ENCODE results near the gene FAM3C.

Gene FAM3C

GRCh38 chr7:121366852-121367431 is 29.2 kb downstream of the FAM3C start:
- H3K36me3 ChIP-seq (ENCODE audit: control insufficient read depth, insufficient read depth, low read length), result no peaks in the 10 kb centered on the region

GRCh38 chr7:121360564-121360963 is 35.5 kb downstream of the FAM3C start:
- Histone ChIP-seq H3K27me3 (ENCODE audit: control insufficient read depth, insufficient read depth, low read length) (no peaks in the 10 kb centered on the region), H3K27ac (ENCODE audit: low read depth, low read length) (no peak overlapping the region), H3K9ac (ENCODE audit: low read length) (no peak overlapping the region), H3K36me3 (ENCODE audit: control insufficient read depth, insufficient read depth, low read length) (no peaks in the 10 kb centered on the region), H3K4me3 (ENCODE audit: low read length) (no peak overlapping the region), H3K4me1 (ENCODE audit: control insufficient read depth, insufficient read depth, low read length) (no peaks in the 10 kb centered on the region)

More at GRCh38 chr7:121366852-121367431, 29.2 kb downstream of the FAM3C start:
- no peak overlapping the region for H3K27ac ChIP-seq (ENCODE audit: low read depth, low read length)
- H3K9ac ChIP-seq (ENCODE audit: low read length), result no peak overlapping the region
- H3K4me1 ChIP-seq (ENCODE audit: control insufficient read depth, insufficient read depth, low read length), result peaks cover 12% of the 10 kb centered on the region
- no peaks in the 10 kb centered on the region for H3K27me3 ChIP-seq (ENCODE audit: control insufficient read depth, insufficient read depth, low read length)
- no peak overlapping the region for H3K4me3 ChIP-seq (ENCODE audit: low read length)

DNA sequence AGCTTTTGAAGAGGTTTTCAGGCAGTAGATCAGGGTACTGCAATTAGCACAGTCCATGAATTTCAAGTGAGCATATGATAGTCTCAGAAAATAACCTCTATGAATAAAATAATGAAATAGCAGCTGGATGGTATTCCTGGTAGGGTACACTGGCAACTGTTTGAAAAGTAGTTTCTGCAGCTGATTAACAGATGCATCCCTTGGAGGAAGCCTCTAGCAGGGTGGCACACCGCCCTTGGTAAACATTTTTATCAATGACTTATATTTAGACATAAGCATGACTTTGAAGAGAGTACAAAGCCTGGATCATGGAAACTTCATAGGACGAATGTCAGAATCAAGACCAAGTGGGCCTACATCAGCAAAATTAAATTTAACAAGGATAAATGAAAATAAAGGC is 40.5 kb downstream of the FAM3C start:
- Histone ChIP-seq H3K4me3 (ENCODE audit: low read length) (no peak overlapping the region), H3K4me1 (ENCODE audit: control insufficient read depth, insufficient read depth, low read length) (no peaks in the 10 kb centered on the region), H3K36me3 (ENCODE audit: control insufficient read depth, insufficient read depth, low read length) (no peaks in the 10 kb centered on the region), H3K27me3 (ENCODE audit: control insufficient read depth, insufficient read depth, low read length) (no peaks in the 10 kb centered on the region), H3K27ac (ENCODE audit: low read depth, low read length) (no peak overlapping the region), H3K9ac (ENCODE audit: low read length) (no peak overlapping the region)

DNA sequence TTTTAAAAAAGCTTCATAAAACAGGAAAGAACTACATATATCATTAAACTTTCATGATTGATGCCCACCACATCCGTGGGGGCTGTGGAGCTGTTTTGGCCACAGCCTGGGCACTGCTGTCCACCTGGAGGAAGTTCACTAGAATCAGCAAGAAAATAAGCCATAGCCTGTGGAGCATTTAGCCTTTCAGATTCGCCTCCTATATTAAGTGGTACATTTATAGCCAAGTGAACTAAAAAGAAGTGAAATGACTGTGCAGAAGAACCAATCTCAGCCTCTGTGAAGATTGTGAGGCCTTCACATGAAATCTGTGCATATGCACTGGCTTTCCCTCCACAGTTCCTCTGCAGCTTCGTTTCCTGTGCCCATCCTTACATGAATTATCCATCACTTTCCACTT is 43.8 kb downstream of the FAM3C start:
- Histone ChIP-seq H3K27me3 (ENCODE audit: control insufficient read depth, insufficient read depth, low read length) (no peaks in the 10 kb centered on the region), H3K36me3 (ENCODE audit: control insufficient read depth, insufficient read depth, low read length) (no peaks in the 10 kb centered on the region), H3K4me1 (ENCODE audit: control insufficient read depth, insufficient read depth, low read length) (no peaks in the 10 kb centered on the region), H3K27ac (ENCODE audit: low read depth, low read length) (no peak overlapping the region), H3K9ac (ENCODE audit: low read length) (no peak overlapping the region), H3K4me3 (ENCODE audit: low read length) (no peak overlapping the region)

DNA sequence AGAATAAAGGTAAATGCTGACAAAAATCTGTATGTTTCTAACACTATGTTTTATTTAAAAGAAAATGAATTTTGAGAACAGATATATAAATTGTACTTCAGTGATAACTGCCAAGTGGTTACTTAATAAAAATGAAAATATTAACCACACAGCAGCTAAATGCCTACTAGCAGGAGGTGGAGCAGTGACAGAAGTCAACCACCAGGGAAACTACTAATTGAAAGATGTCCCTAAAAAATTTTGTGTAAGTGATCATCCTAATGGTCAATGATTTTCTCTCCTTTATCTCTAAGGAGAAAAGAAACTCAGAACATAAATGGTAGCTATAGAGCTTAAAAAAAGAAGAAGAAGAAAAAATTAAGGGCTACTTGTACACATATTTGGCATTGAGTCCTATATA is 44.4 kb downstream of the FAM3C start:
- Histone ChIP-seq H3K36me3 (ENCODE audit: control insufficient read depth, insufficient read depth, low read length) (no peaks in the 10 kb centered on the region), H3K4me1 (ENCODE audit: control insufficient read depth, insufficient read depth, low read length) (no peaks in the 10 kb centered on the region), H3K4me3 (ENCODE audit: low read length) (no peak overlapping the region), H3K27ac (ENCODE audit: low read depth, low read length) (no peak overlapping the region), H3K27me3 (ENCODE audit: control insufficient read depth, insufficient read depth, low read length) (no peaks in the 10 kb centered on the region), H3K9ac (ENCODE audit: low read length) (no peak overlapping the region)

DNA sequence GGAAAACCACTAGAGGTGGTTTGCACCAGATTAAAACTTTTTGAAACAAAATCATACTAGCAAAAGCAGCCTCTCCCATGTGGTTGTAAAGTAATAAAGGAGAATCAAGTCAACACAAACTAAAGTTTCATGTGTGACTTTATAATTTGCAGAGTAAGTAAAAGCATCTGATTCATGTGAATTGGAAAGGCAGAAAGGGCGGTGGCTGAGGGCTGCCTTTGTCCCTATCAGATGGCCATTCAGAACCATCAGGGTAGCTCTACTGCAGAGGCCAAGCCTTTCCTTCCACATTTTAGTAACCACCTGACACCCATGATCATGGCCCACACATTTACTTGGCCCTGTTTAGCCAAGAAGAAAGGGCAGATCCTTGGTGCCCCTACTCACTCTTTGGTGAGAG is 51.6 kb downstream of the FAM3C start:
- Histone ChIP-seq H3K9ac (ENCODE audit: low read length) (no peak overlapping the region), H3K36me3 (ENCODE audit: control insufficient read depth, insufficient read depth, low read length) (peaks cover 2% of the 10 kb centered on the region), H3K4me1 (ENCODE audit: control insufficient read depth, insufficient read depth, low read length) (no peaks in the 10 kb centered on the region), H3K4me3 (ENCODE audit: low read length) (no peak overlapping the region), H3K27me3 (ENCODE audit: control insufficient read depth, insufficient read depth, low read length) (no peaks in the 10 kb centered on the region), H3K27ac (ENCODE audit: low read depth, low read length) (no peak overlapping the region)

DNA sequence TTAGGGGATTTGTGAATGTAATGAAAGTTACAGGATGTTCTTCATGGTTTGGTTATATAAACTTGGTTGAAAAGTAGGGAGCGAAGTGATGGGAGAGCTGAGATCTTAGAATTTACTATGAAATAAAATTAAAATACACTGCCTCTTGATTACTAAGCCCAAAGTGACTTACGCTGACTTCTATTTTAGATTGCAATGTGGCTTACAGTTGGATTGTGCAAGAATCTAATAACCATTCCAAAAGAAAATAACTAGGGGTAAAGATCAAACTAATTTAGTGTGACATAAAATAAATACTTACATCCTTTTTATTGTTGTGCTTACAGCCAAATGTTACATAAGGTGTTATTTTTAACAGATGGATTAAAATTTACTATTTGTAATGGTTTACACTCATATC is 52.0 kb downstream of the FAM3C start:
- Histone ChIP-seq H3K4me1 (ENCODE audit: control insufficient read depth, insufficient read depth, low read length) (no peaks in the 10 kb centered on the region), H3K36me3 (ENCODE audit: control insufficient read depth, insufficient read depth, low read length) (peaks cover 2% of the 10 kb centered on the region), H3K9ac (ENCODE audit: low read length) (no peak overlapping the region), H3K4me3 (ENCODE audit: low read length) (no peak overlapping the region), H3K27me3 (ENCODE audit: control insufficient read depth, insufficient read depth, low read length) (no peaks in the 10 kb centered on the region), H3K27ac (ENCODE audit: low read depth, low read length) (no peak overlapping the region)

- peaks cover 2% of the 10 kb centered on the region for H3K36me3 ChIP-seq (ENCODE audit: control insufficient read depth, insufficient read depth, low read length)
These were observed 52.8 kb downstream of the FAM3C start for GRCh38 chr7:121343302-121343701.

DNA sequence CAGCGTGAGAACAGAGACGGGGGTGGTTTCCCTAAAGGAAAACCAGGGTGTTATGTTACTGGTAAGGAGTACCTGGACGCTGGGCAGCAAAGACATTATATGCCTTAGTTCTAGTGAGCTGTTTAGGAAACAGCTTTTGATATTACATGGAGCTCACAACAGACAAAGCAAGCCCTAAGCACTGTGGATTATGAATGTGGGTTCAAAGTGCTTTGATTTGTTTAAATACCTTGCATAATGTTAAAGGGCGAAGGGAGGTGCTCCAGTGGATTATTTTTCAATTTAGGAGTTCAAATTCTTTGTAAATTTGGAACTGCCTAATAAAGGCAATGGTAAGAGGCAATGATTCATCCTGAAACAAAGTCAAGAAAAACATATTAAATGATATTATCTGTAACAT is 53.5 kb downstream of the FAM3C start:
- no peak overlapping the region for H3K4me3 ChIP-seq (ENCODE audit: low read length)
- no peak overlapping the region for H3K9ac ChIP-seq (ENCODE audit: low read length)
- H3K27ac ChIP-seq (ENCODE audit: low read depth, low read length), result no peak overlapping the region
- no peaks in the 10 kb centered on the region for H3K4me1 ChIP-seq (ENCODE audit: control insufficient read depth, insufficient read depth, low read length)
- no peaks in the 10 kb centered on the region for H3K27me3 ChIP-seq (ENCODE audit: control insufficient read depth, insufficient read depth, low read length)
- H3K36me3 ChIP-seq (ENCODE audit: control insufficient read depth, insufficient read depth, low read length), result peaks cover 2% of the 10 kb centered on the region

More at GRCh38 chr7:121343302-121343701, 52.8 kb downstream of the FAM3C start:
- no peak overlapping the region for H3K27ac ChIP-seq (ENCODE audit: low read depth, low read length)
- no peak overlapping the region for H3K4me3 ChIP-seq (ENCODE audit: low read length)
- no peak overlapping the region for H3K9ac ChIP-seq (ENCODE audit: low read length)
- no peaks in the 10 kb centered on the region for H3K4me1 ChIP-seq (ENCODE audit: control insufficient read depth, insufficient read depth, low read length)
- H3K27me3 ChIP-seq (ENCODE audit: control insufficient read depth, insufficient read depth, low read length), result no peaks in the 10 kb centered on the region

- no peaks in the 10 kb centered on the region for H3K27me3 ChIP-seq (ENCODE audit: control insufficient read depth, insufficient read depth, low read length)
- H3K36me3 ChIP-seq (ENCODE audit: control insufficient read depth, insufficient read depth, low read length), result peaks cover 2% of the 10 kb centered on the region
- H3K4me3 ChIP-seq (ENCODE audit: low read length), result no peak overlapping the region
- H3K27ac ChIP-seq (ENCODE audit: low read depth, low read length), result no peak overlapping the region
- H3K4me1 ChIP-seq (ENCODE audit: control insufficient read depth, insufficient read depth, low read length), result no peaks in the 10 kb centered on the region
- no peak overlapping the region for H3K9ac ChIP-seq (ENCODE audit: low read length)
These were observed 54.2 kb downstream of the FAM3C start for GRCh38 chr7:121341933-121342332.

- Histone ChIP-seq H3K27ac (ENCODE audit: low read depth, low read length) (no peak overlapping the region), H3K9ac (ENCODE audit: low read length) (no peak overlapping the region), H3K4me1 (ENCODE audit: control insufficient read depth, insufficient read depth, low read length) (no peaks in the 10 kb centered on the region), H3K36me3 (ENCODE audit: control insufficient read depth, insufficient read depth, low read length) (no peaks in the 10 kb centered on the region), H3K4me3 (ENCODE audit: low read length) (no peak overlapping the region), H3K27me3 (ENCODE audit: control insufficient read depth, insufficient read depth, low read length) (no peaks in the 10 kb centered on the region)
These were observed 57.0 kb downstream of the FAM3C start for GRCh38 chr7:121339082-121339481.

GRCh38 chr7:121337398-121337797 is 58.7 kb downstream of the FAM3C start:
- H3K4me3 ChIP-seq (ENCODE audit: low read length), result no peak overlapping the region
- H3K27me3 ChIP-seq (ENCODE audit: control insufficient read depth, insufficient read depth, low read length), result no peaks in the 10 kb centered on the region
- no peaks in the 10 kb centered on the region for H3K4me1 ChIP-seq (ENCODE audit: control insufficient read depth, insufficient read depth, low read length)
- H3K9ac ChIP-seq (ENCODE audit: low read length), result no peak overlapping the region
- H3K36me3 ChIP-seq (ENCODE audit: control insufficient read depth, insufficient read depth, low read length), result no peaks in the 10 kb centered on the region
- H3K27ac ChIP-seq (ENCODE audit: low read depth, low read length), result no peak overlapping the region

DNA sequence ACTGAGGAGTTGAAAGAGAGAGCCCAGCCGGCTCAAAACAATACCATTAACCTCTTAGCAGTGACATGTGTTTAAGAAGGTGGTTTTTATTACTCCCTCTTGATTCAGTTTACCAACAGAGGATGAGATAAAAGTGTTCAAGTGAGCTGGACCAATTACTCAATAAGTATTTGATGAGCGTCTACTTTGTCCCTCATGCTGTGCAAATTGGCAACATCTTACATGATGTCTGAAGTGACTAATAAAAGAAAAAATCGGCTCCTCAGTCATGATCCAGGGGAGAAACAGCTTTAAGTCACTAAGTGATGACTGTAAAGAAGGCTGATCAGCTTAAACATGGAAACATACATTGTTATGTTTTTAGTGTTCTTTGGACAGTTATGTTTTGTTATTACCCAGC is 59.5 kb downstream of the FAM3C start:
- no peaks in the 10 kb centered on the region for H3K36me3 ChIP-seq (ENCODE audit: control insufficient read depth, insufficient read depth, low read length)
- H3K9ac ChIP-seq (ENCODE audit: low read length), result no peak overlapping the region
- H3K4me1 ChIP-seq (ENCODE audit: control insufficient read depth, insufficient read depth, low read length), result no peaks in the 10 kb centered on the region
- no peak overlapping the region for H3K4me3 ChIP-seq (ENCODE audit: low read length)
- H3K27me3 ChIP-seq (ENCODE audit: control insufficient read depth, insufficient read depth, low read length), result peaks cover 2% of the 10 kb centered on the region
- H3K27ac ChIP-seq (ENCODE audit: low read depth, low read length), result no peak overlapping the region

Measured in rectal smooth muscle tissue (tissue), 1 donor.